T-cell (primary cell): ENCODE results near the gene CEACAM16. TPM values are rescaled to one million over a fixed set of nuclear protein-coding genes. Genes with fewer than 3 reads are reported as not detected.
A peak's percentile ranks its signal among the peaks of the same experiment; 100 is the strongest.

ENCODE experiments used
- ATAC-seq, 4 experiments: fragments of 200-7000 bp in 3 of 4; fragments of 150-1000 bp in 1 of 4; cut with Tn5 transposase; replicated peaks in 1 of 4; 1 replicate in 3 of 4; 2 replicates in 1 of 4; pipeline ENCODE4 v1.10.0; 2021; ENCODE audit warnings: moderate library complexity in 3 of 4, mild to moderate bottlenecking in 2 of 4, moderate number of reproducible peaks in 1 of 4
- CTCF ChIA-PET, 2 donors: fragments of 300-600 bp; sonication (Branson Sonifier 250); formaldehyde crosslinking; loops; one replicate each; lab custom pipeline; 2022; ENCODE audit warnings: antibody characterized with exemption in 2 of 2; lab: Charles Lee
- POLR2A ChIA-PET, 2 donors: fragments of 300-600 bp; sonication (Branson Sonifier 250); formaldehyde crosslinking; loops; one replicate each; lab custom pipeline; 2022; ENCODE audit warnings: antibody characterized with exemption in 2 of 2; lab: Charles Lee
- DNase-seq, 35 experiments: peaks; one replicate each; pipeline versions ENCODE4 v3.0.0 to v3.0.0-alpha.2; 2013 to 2023
- H3K27ac ChIP-seq: one replicate; pipeline ENCODE4 v1.5.1; 2013; ENCODE audit warnings: low read length
- H3K27me3 ChIP-seq, 2 experiments: replicated peaks in 1 of 2; 1 replicate in 1 of 2; 2 replicates in 1 of 2; pipeline versions ENCODE4 v1.6.1 to v1.7.0; 2013; ENCODE audit warnings: low read length in 1 of 2, mixed read lengths in 1 of 2; ENCODE audit not compliant: control insufficient read depth in 2 of 2, insufficient read depth in 2 of 2; ENCODE audit errors: extremely low read depth in 1 of 2
- H3K36me3 ChIP-seq, 2 donors: 1 replicate in 1 of 2; 2 replicates in 1 of 2; pipeline versions ENCODE4 v1.6.1 to v1.7.0; 2013; ENCODE audit warnings: low read length in 1 of 2; ENCODE audit not compliant: control insufficient read depth in 2 of 2, insufficient read depth in 1 of 2; ENCODE audit errors: extremely low read depth in 1 of 2
- H3K4me1 ChIP-seq, 2 experiments: 1 replicate in 1 of 2; 2 replicates in 1 of 2; pipeline versions ENCODE4 v1.6.1 to v1.7.0; 2013; ENCODE audit warnings: low read length in 2 of 2, mixed read lengths in 1 of 2; ENCODE audit not compliant: insufficient read depth in 2 of 2, control insufficient read depth in 1 of 2; ENCODE audit errors: extremely low read depth in 1 of 2
- H3K4me3 ChIP-seq, 2 donors: 1 replicate in 1 of 2; 2 replicates in 1 of 2; pipeline versions ENCODE4 v1.5.1 to v1.7.0; 2013; ENCODE audit warnings: mild to moderate bottlenecking in 2 of 2, low read length in 1 of 2, moderate library complexity in 1 of 2; ENCODE audit not compliant: control insufficient read depth in 1 of 2; ENCODE audit errors: extremely low read depth in 1 of 2
- H3K9me3 ChIP-seq: 2 replicates; pipeline ENCODE4 v1.7.0; 2013
- H3K27ac Mint-ChIP-seq, 2 donors: one replicate each; pipeline ENCODE4 v1.8.0; 2020 to 2021; ENCODE audit warnings: mild to moderate bottlenecking in 2 of 2, mixed read lengths in 2 of 2
- H3K27me3 Mint-ChIP-seq, 2 donors: one replicate each; pipeline ENCODE4 v1.8.0; 2021 to 2022; ENCODE audit warnings: mixed read lengths in 2 of 2
- H3K36me3 Mint-ChIP-seq: one replicate; pipeline ENCODE4 v1.8.0; 2021; ENCODE audit warnings: mixed read lengths
- H3K4me1 Mint-ChIP-seq, 3 donors: one replicate each; pipeline ENCODE4 v1.8.0; 2020 to 2022; ENCODE audit warnings: mixed read lengths in 3 of 3, mild to moderate bottlenecking in 1 of 3
- H3K4me3 Mint-ChIP-seq, 3 donors: one replicate each; pipeline ENCODE4 v1.8.0; 2020 to 2022; ENCODE audit warnings: mild to moderate bottlenecking in 3 of 3, mixed read lengths in 3 of 3, moderate library complexity in 3 of 3
- H3K9me3 Mint-ChIP-seq, 3 donors: one replicate each; pipeline ENCODE4 v1.8.0; 2020 to 2022; ENCODE audit warnings: mixed read lengths in 3 of 3
- WGBS: methylation state at CpG from one replicate; pipeline ENCODE4 v1.1.5; 2013; ENCODE audit warnings: missing lambda C conversion rate; ENCODE audit not compliant: insufficient coverage; 5-methylcytosine and 5-hydroxymethylcytosine counted together
- total RNA-seq, 35 experiments: library from RNA in 6 of 35; stranded (reverse) in 6 of 35; fragments of 120-200 nt in 1 of 35; gene quantifications; one replicate each; pipeline versions ENCODE4 v1.2.1 to v1.2.4 and lab custom pipeline; 2013 to 2026

The CEACAM16 gene, protein sequence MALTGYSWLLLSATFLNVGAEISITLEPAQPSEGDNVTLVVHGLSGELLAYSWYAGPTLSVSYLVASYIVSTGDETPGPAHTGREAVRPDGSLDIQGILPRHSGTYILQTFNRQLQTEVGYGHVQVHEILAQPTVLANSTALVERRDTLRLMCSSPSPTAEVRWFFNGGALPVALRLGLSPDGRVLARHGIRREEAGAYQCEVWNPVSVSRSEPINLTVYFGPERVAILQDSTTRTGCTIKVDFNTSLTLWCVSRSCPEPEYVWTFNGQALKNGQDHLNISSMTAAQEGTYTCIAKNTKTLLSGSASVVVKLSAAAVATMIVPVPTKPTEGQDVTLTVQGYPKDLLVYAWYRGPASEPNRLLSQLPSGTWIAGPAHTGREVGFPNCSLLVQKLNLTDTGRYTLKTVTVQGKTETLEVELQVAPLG
- not detected for total RNA-seq
- total RNA-seq (2013): not detected
- 0 reads per million in 29 experiments for total RNA-seq (lab: John Stamatoyannopoulos, UW)

DNA sequence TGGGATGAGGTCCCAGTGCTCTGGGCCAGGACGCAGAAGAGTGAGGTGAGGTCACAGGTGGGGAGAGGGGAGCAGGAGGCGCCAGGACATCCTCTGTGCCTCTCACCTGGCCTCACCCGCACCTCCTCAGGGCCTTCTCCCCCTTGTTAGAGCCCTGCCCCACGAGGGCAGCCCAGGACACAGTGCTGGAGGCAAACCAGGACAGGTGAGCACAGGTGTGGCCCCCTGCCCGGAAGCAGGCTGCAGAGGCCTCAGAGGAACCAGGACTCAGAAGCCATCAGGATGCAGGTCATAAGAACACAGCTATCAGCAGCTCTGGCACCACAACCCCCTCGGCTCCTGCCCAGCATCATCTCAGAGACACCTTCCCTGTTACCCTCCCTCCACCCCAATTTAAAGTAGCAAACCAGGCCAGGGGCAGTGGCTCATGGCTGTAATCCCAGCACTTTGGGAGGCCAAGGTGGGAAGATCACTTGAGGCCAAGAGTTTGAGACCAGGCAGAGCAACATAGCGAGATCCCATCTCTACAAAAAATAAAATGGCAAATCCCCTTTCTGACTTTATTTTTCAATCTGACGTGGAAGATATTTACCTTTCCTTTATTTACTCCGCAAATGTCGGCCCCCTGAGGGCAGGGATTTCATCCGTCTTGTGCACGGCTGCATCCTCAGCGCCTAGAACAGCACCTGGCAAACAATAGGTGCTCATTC lies at the start of gene CEACAM16:
TSS of gene CEACAM16 (plus strand) at position 660 of the 710 bp plus-strand sequence. CDS start 2,306 bp downstream, outside the sequence.
- Mint-ChIP-seq H3K4me1 (peaks cover 5 to 8% (median 5%) of the 10 kb centered on the region in 3 donors), H3K27ac (no peak within 1 kb of the TSS), H3K27me3 (peaks cover 3% of the 10 kb centered on the region in 2 donors), H3K36me3 (no peaks in the 10 kb centered on the region), H3K9me3 (no peaks in the 10 kb centered on the region), H3K4me3 (no peak within 1 kb of the TSS)
- POLR2A ChIA-PET: no interaction called here
- ATAC-seq (no peak), DNase-seq (no peak)
- no peak within 1 kb of the TSS for H3K4me3 ChIP-seq
- CTCF ChIA-PET: no interaction called here
- H3K27ac ChIP-seq: no peak within 1 kb of the TSS
- 85% methylated on average over 6 of the region's 13 CpGs for WGBS
- no peaks in the 10 kb centered on the region for H3K4me1 ChIP-seq
- H3K27me3 ChIP-seq: peaks cover 0 to 27% of the 10 kb centered on the region in 2 experiments
- H3K9me3 ChIP-seq: no peaks in the 10 kb centered on the region
- H3K36me3 ChIP-seq: no peaks in the 10 kb centered on the region

DNA sequence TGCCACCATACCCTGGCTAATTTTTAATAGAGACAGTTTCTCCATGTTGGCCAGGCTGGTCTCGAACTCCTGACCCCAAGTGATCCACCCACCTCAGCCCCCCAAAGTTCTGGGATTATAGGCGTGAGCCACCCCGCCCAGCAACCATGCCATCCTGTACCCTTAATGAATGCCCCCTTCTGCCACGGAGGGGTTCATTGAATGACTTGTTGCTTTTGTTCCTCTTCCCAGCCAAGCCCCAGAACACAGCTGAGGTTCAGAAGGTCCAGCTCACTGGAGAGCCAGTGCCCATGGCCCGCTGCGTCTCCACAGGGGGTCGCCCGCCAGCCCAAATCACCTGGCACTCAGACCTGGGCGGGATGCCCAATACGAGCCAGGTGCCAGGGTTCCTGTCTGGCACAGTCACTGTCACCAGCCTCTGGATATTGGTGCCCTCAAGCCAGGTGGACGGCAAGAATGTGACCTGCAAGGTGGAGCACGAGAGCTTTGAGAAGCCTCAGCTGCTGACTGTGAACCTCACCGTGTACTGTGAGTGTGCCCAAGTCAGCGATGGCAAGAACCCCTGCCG lies 49.3 kb upstream of the CEACAM16 start:
- ATAC-seq (no peak), DNase-seq (no peak)
- no peak overlapping the region for H3K4me3 ChIP-seq
- no peak overlapping the region for H3K27ac ChIP-seq
- no peak overlapping the region for H3K27ac Mint-ChIP-seq
- CTCF ChIA-PET: no interaction called here
- H3K4me3 Mint-ChIP-seq: no peak overlapping the region
- H3K4me1 ChIP-seq: peaks cover 0 to 7% of the 10 kb centered on the region in 2 experiments
- peaks cover 0 to 24% of the 10 kb centered on the region in 2 experiments for H3K27me3 ChIP-seq
- 94% methylated on average over 15 of the region's 15 CpGs for WGBS
- peaks cover 3 to 14% of the 10 kb centered on the region in 2 donors for H3K27me3 Mint-ChIP-seq
- no peaks in the 10 kb centered on the region for H3K36me3 ChIP-seq
- H3K9me3 ChIP-seq: no peaks in the 10 kb centered on the region
- POLR2A ChIA-PET: no interaction called here
- no peaks in the 10 kb centered on the region for H3K9me3 Mint-ChIP-seq
- H3K36me3 Mint-ChIP-seq: no peaks in the 10 kb centered on the region
- H3K4me1 Mint-ChIP-seq: peaks cover 4 to 6% (median 5%) of the 10 kb centered on the region in 3 donors

DNA sequence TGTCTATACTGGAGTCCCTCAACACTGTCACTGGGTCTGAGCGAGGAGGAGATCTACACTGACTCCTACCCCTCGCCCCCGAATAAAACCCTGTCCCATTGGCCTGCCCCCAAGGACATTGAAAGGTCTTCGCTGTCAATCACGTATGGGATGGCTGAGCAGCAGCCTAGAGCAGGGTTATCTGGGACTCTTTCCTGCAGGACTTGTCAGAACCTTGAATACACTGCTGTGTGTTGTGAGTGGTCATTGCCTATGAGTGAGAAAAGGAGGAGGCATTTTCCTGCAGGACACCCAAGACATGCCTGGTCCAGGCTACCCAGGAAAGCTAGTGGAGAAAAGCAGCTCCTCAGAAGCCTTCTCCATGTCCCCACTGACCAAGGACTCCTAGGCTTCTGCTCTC lies 45.6 kb upstream of the CEACAM16 start:
- CTCF ChIA-PET: interaction anchor here in 1 of 2 donors (0.6 kb wide), 1 partner anchor 1343 kb away, joined by 4 read pairs; no protein-coding TSS in a partner anchor

DNA sequence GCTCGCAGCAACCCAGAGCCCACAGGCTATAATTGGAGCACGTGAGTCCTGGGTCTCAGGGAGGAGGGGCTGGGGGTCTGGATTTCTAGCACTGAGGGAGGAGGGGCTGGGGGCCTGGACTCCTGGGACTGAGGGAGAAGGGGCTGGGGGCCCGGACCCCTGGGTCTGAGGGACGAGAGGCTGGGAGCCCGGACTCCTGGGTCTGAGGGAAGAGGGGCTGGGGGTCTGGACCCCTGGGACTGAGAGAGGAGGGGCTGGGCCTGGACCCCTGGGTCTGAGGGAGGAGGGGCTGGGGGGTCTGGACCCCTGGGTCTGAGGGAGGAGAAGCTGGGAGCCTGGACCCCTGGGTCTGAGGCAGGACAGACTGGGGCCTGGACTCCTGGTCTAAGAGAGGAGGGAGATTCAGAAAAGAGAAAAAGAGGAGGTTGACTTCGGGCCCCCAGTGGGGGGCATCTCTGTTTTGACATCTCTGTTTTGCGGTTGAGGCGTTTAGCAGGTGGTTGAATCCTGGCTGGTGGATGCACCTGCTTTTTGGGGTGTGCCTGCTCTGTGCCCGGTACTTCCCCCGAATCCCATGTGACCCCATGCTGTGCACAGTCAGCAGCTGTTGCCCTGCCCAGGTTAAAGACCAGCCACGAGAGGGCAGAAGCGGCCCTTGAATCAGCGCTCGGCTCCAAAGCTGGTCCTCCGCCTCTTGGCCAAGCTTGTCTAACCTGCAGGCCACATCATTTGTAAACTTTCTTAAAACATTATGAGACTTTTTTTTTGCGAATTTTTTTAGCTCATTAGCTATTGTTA lies 44.8 kb upstream of the CEACAM16 start:
- peak; percentile 31 to 80 (median 59) for DNase-seq
- H3K27me3 ChIP-seq: peaks cover 0 to 20% of the 10 kb centered on the region in 2 experiments
- WGBS: 44% methylated on average over 12 of the region's 16 CpGs
- no peak overlapping the region for H3K4me3 ChIP-seq
- H3K4me1 Mint-ChIP-seq: peaks cover 9 to 17% (median 11%) of the 10 kb centered on the region in 3 donors
- ChIA-PET POLR2A (interaction anchor here in 1 of 2 donors (0.5 kb wide), 1 partner anchor 23 kb away, joined by 3 read pairs; no protein-coding TSS in a partner anchor), CTCF (interaction anchor here (0.7 to 1.1 kb wide), 4 partner anchors 69 to 933 kb away, joined by 3 to 6 read pairs (median 4); no protein-coding TSS in a partner anchor)
- no peak overlapping the region for H3K4me3 Mint-ChIP-seq
- no peak overlapping the region for H3K27ac Mint-ChIP-seq
- H3K27me3 Mint-ChIP-seq: peaks cover 0 to 1% of the 10 kb centered on the region in 2 donors
- H3K36me3 Mint-ChIP-seq: no peaks in the 10 kb centered on the region
- H3K4me1 ChIP-seq: peaks cover 0 to 11% of the 10 kb centered on the region in 2 experiments
- no peaks in the 10 kb centered on the region for H3K9me3 ChIP-seq
- ATAC-seq: peak; percentile 91 to 99 (median 95)
- H3K27ac ChIP-seq: no peak overlapping the region
- H3K9me3 Mint-ChIP-seq: no peaks in the 10 kb centered on the region
- H3K36me3 ChIP-seq: no peaks in the 10 kb centered on the region

More for the DNA sequence above, 45.6 kb upstream of the CEACAM16 start:
- H3K4me3 ChIP-seq: no peak overlapping the region
- Mint-ChIP-seq H3K27me3 (peaks cover 0 to 1% of the 10 kb centered on the region in 2 donors), H3K9me3 (no peaks in the 10 kb centered on the region), H3K36me3 (no peaks in the 10 kb centered on the region), H3K4me1 (peaks cover 9 to 17% (median 11%) of the 10 kb centered on the region in 3 donors), H3K27ac (no peak overlapping the region), H3K4me3 (no peak overlapping the region)
- POLR2A ChIA-PET: no interaction called here
- H3K27me3 ChIP-seq: peaks cover 0 to 23% of the 10 kb centered on the region in 2 experiments
- no peaks in the 10 kb centered on the region for H3K36me3 ChIP-seq
- no peaks in the 10 kb centered on the region for H3K9me3 ChIP-seq
- ATAC-seq (no peak), DNase-seq (no peak)
- WGBS: 92% methylated on average over 3 of the region's 5 CpGs
- H3K27ac ChIP-seq: no peak overlapping the region
- H3K4me1 ChIP-seq: peaks cover 0 to 11% of the 10 kb centered on the region in 2 experiments

DNA sequence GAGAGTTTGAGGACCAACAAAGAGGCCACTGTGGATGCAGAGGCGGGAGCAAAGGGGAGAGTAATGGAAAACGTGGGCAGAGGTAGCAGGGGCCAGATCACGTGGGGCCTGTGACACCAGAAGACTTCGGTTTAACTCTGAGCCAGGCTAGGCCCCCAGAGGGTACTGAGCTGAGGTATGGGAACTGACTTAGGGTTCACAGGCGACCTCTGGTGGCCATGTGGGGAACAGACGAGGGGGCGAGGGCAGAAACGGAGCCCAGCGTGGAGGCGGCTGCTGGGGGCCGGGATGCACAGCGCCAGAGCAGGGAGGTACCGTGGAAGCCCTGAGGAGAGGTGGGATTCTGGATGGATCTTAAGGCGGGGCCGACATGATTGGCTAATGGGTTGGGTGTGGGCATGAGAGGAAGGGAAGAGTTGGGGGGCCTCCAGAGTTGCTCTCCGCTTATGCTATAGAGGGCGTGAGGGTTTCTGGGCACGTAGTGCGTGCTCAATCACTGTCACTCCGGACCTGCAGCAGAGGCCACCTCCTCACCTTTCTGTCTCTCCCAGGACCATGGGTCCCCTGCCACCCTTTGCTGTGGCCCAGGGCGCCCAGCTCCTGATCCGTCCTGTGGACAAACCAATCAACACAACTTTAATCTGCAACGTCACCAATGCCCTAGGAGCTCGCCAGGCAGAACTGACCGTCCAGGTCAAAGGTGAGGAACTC lies 41.6 kb upstream of the CEACAM16 start:
- Mint-ChIP-seq H3K27ac (no peak overlapping the region), H3K4me1 (peaks cover 9 to 17% (median 11%) of the 10 kb centered on the region in 3 donors), H3K36me3 (no peaks in the 10 kb centered on the region), H3K9me3 (no peaks in the 10 kb centered on the region), H3K27me3 (no peaks in the 10 kb centered on the region), H3K4me3 (no peak overlapping the region)
- Histone ChIP-seq H3K9me3 (no peaks in the 10 kb centered on the region), H3K27ac (no peak overlapping the region), H3K36me3 (no peaks in the 10 kb centered on the region), H3K27me3 (peaks cover 0 to 27% of the 10 kb centered on the region in 2 experiments), H3K4me3 (no peak overlapping the region), H3K4me1 (peaks cover 0 to 11% of the 10 kb centered on the region in 2 experiments)
- WGBS: 36% methylated on average over 23 of the region's 25 CpGs
- ChIA-PET CTCF (interaction anchor here (0.5 to 2.0 kb wide), 6 partner anchors 68 to 212 kb away, joined by 3 to 10 read pairs (median 4); no protein-coding TSS in a partner anchor), POLR2A (no interaction called here)
- ATAC-seq (peak; percentile 41 to 59 (median 51)), DNase-seq (peak; percentile 7 to 75 (median 49))
